Prostate gland (tissue), 1 donor: ENCODE measurements around the gene ARRDC3.

ENCODE experiments used
- POLR2A ChIP-seq: fragments of 450-650 bp; IDR thresholded peaks from one replicate; pipeline ENCODE4 v1.6.1; 2016; ENCODE audit warnings: antibody characterized with exemption, mild to moderate bottlenecking
- POLR2AphosphoS5 ChIP-seq: sonication (generic); formaldehyde crosslinking; IDR thresholded peaks from one replicate; pipeline ENCODE4 v1.6.1; 2017; ENCODE audit warnings: antibody characterized with exemption

DNA sequence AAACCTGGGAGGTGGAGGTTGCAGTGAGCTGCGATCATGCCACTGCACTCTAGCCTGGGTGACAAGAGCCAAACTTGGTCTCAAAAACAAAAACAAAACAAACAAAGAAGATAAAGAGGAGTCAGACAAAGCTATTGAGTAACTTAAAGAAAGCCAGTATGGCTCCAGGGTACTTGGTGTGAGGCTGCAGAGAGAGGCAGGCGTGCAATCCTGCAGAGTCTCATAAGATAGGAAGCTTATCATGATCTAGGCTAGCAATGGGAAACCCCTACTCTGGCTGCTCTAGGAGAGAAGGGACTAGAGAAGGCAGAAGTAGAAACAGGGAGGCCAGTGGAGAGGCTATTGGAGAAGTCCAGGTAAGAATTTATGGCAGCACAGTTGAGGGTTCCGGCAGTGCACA lies 42.0 kb downstream of the ARRDC3 start:
- TF ChIP-seq POLR2AphosphoS5 = no peak
- TF ChIP-seq POLR2A = no peak
